Calu3 (cell line): Measurements from ENCODE around the gene PHEX. TPM values are rescaled to one million over a fixed set of nuclear protein-coding genes. Genes with fewer than 3 reads are reported as not detected.

Source experiments
- BruUV-seq: library from RNA; stranded (reverse); fragments of 400-500 nt; replicated peaks from 2 replicates; lab custom pipeline; 2021; lab: Mats Ljungman, UMichigan
- CTCF ChIA-PET: fragments of 300-600 bp; sonication (Branson Sonifier 250); formaldehyde crosslinking; loops from one replicate; lab custom pipeline; 2022; ENCODE audit warnings: antibody characterized with exemption; lab: Charles Lee
- DNase-seq: peaks from one replicate; pipeline ENCODE4 v3.0.0; 2022
- H3K27ac Mint-ChIP-seq: one replicate; pipeline ENCODE4 v1.8.0; 2022; ENCODE audit warnings: mixed read lengths; ENCODE audit not compliant: unreplicated experiment
- H3K27me3 Mint-ChIP-seq: one replicate; pipeline ENCODE4 v1.8.0; 2022; ENCODE audit warnings: mixed read lengths; ENCODE audit not compliant: unreplicated experiment
- H3K36me3 Mint-ChIP-seq: one replicate; pipeline ENCODE4 v1.8.0; 2022; ENCODE audit warnings: mild to moderate bottlenecking, moderate library complexity, mixed read lengths; ENCODE audit not compliant: insufficient read depth, unreplicated experiment
- H3K4me1 Mint-ChIP-seq: one replicate; pipeline ENCODE4 v1.8.0; 2022; ENCODE audit warnings: mild to moderate bottlenecking, low read depth, mixed read lengths; ENCODE audit not compliant: unreplicated experiment
- H3K4me3 Mint-ChIP-seq: one replicate; pipeline ENCODE4 v1.8.0; 2022; ENCODE audit warnings: mild to moderate bottlenecking, low read depth, moderate library complexity, mixed read lengths; ENCODE audit not compliant: unreplicated experiment
- H3K9me3 Mint-ChIP-seq: one replicate; pipeline ENCODE4 v1.8.0; 2022; ENCODE audit warnings: low read depth, mixed read lengths; ENCODE audit not compliant: unreplicated experiment
- intact Hi-C: fragments of 100-400 bp; cut with micrococcal nuclease; formaldehyde crosslinking; loops from one replicate; pipeline ENCODE4 v1.10.0; 2022; ENCODE audit not compliant: unreplicated experiment
- total RNA-seq: library from RNA; stranded (reverse); gene quantifications from 2 replicates; pipeline ENCODE4 v1.2.3, GENCODE V29; 2022
- TF ChIP-seq, protein P1 (sequence below): fragments of 200-600 bp; IDR thresholded peaks from one replicate; pipeline ENCODE4 v1.8.0; 2022; ENCODE audit warnings: antibody characterized with exemption; ENCODE audit not compliant: unreplicated experiment

Gene PHEX
- total RNA-seq, 1 experiment from 2014 or later, result 0.57 TPM

DNA sequence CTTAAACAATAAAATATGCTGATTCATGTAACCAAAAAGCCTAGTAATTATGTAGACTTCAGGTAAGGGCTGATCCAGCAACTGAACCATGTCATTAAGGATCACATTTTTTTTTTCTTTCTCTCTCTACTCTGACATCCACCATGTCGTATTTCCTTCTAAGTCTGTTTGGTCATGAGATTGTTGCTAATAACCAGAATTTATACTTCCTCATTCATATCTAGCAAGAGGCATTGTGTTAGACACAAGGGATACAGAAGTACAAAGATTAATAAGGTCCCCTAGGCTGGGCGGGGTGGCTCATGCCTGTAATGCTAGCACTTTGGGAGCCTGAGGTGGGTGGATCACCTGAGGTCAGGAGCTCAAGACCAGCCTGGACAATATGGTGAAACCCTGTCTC, 24.1 kb downstream of the PHEX start:
- no peak overlapping the region for H3K4me3 Mint-ChIP-seq
- H3K27ac Mint-ChIP-seq, result no peak overlapping the region
- no peak for DNase-seq
- no TSS peak for BruUV-seq
- CTCF ChIA-PET, result no interaction called here
- no peaks in the 10 kb centered on the region for H3K27me3 Mint-ChIP-seq
- H3K36me3 Mint-ChIP-seq, result no peaks in the 10 kb centered on the region
- no peaks in the 10 kb centered on the region for H3K9me3 Mint-ChIP-seq
- intact Hi-C loops, result no loop called here
- peaks cover 19% of the 10 kb centered on the region for H3K4me1 Mint-ChIP-seq
- TF ChIP-seq, protein P1, sequence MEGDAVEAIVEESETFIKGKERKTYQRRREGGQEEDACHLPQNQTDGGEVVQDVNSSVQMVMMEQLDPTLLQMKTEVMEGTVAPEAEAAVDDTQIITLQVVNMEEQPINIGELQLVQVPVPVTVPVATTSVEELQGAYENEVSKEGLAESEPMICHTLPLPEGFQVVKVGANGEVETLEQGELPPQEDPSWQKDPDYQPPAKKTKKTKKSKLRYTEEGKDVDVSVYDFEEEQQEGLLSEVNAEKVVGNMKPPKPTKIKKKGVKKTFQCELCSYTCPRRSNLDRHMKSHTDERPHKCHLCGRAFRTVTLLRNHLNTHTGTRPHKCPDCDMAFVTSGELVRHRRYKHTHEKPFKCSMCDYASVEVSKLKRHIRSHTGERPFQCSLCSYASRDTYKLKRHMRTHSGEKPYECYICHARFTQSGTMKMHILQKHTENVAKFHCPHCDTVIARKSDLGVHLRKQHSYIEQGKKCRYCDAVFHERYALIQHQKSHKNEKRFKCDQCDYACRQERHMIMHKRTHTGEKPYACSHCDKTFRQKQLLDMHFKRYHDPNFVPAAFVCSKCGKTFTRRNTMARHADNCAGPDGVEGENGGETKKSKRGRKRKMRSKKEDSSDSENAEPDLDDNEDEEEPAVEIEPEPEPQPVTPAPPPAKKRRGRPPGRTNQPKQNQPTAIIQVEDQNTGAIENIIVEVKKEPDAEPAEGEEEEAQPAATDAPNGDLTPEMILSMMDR, result no peak

DNA sequence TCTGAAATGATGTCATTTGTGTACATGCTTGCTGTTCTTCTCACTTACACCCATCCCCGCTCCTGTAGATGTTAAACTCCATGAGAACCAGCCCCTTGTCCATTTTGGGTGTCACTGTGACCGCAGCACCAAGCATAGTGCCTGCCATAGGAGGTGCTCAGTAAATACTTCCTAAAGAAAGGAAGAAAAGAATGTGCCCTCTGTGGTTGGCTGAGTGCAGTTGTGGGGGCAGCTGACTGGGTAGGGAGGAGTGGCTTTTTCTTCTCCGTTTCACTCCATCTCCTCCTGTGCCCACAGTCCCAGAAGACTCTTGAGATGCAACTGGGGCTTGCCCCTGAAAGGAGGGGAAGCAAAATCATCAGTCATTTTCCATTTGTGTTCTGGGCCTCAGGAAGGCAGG, 25.5 kb downstream of the PHEX start:
- DNase-seq, result no peak
- CTCF ChIA-PET, result no interaction called here
- Mint-ChIP-seq H3K27me3 (no peaks in the 10 kb centered on the region), H3K9me3 (no peaks in the 10 kb centered on the region), H3K36me3 (no peaks in the 10 kb centered on the region), H3K4me1 (peaks cover 25% of the 10 kb centered on the region), H3K4me3 (no peak overlapping the region), H3K27ac (no peak overlapping the region)
- intact Hi-C loops, result no loop called here
- BruUV-seq, result no TSS peak
- TF ChIP-seq, protein P1, result no peak

DNA sequence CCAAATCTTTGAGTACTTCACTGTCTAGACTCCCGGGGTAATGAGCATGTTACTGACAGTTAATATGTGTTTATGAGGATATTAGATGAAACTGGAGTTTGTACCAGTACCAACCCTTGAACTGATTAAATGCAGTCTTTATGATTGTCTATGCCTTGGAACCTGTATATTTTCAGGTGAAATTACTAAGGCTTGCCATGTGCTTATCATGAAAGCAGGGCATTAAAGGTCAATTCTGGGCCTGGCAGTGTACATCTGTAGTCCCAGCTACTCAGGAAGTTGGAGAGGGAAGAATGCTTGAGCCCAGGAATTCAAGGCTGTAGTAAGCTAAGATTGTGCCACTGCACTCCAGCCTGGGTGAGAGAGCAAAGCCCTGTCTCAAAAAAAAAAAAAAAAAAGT, 27.6 kb downstream of the PHEX start:
- H3K4me1 Mint-ChIP-seq, result peaks cover 33% of the 10 kb centered on the region
- intact Hi-C loops, result no loop called here
- no TSS peak for BruUV-seq
- peak overlapping the region; percentile 45 for H3K27ac Mint-ChIP-seq
- H3K27me3 Mint-ChIP-seq, result no peaks in the 10 kb centered on the region
- H3K4me3 Mint-ChIP-seq, result no peak overlapping the region
- DNase-seq, result no peak
- TF ChIP-seq, protein P1, result no peak
- no peaks in the 10 kb centered on the region for H3K36me3 Mint-ChIP-seq
- H3K9me3 Mint-ChIP-seq, result no peaks in the 10 kb centered on the region
- CTCF ChIA-PET, result interaction anchor here (0.6 to 1.5 kb wide), 2 partner anchors 74 to 390 kb away, joined by 3 to 5 read pairs; no protein-coding TSS in a partner anchor

DNA sequence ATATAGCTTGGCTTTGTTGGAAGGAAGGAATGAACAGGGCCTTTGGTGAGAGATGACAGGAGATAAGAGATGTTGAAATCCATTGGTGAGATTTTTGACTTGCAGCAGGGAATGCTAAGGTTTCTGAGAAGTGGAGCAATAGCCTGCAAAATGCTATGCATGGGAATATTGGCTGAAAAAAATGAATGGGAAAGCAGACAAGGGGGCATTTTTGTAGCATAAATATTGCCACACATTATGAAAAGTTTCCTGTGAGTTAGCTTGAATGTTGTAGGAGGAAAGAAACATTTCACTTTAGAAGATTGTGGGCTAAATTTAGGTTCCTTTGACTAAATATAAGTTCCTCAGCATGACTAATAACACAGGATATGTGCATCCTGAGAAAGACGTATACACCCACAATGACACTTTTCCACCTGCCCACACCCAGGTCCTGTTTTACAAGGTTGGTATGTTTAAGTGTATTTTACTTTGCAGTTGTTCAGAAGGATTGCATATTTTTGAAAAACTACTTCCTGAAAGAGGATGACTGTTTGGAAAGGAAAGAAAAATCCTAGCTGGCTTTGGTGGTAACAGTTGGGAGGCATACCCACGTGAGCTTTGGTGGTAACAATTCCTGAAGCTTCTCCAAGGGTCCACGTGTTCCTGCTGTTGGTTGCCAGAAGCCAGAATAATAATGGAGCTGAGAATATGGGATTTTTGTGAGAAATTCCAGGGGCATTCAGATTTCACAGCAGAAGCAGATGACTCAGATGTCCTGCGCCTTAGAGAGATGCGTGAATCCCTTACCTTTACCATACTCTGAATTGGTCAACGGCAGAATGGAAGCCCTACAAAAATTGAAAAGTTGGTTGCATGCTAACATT, 28.5 kb downstream of the PHEX start:
- DNase-seq, result peak; percentile 32
- H3K27ac Mint-ChIP-seq, result peak overlapping the region; percentile 45
- peaks cover 33% of the 10 kb centered on the region for H3K4me1 Mint-ChIP-seq
- CTCF ChIA-PET, result interaction anchor here (0.6 to 1.5 kb wide), 3 partner anchors 75 to 147 kb away, joined by 4 to 5 read pairs (median 4); no protein-coding TSS in a partner anchor
- H3K36me3 Mint-ChIP-seq, result no peaks in the 10 kb centered on the region
- H3K4me3 Mint-ChIP-seq, result peak overlapping the region; percentile 1
- intact Hi-C loops, result no loop called here
- H3K27me3 Mint-ChIP-seq, result no peaks in the 10 kb centered on the region
- BruUV-seq, result no TSS peak
- TF ChIP-seq, protein P1, result no peak
- H3K9me3 Mint-ChIP-seq, result no peaks in the 10 kb centered on the region
